GM19193 (cell line): ENCODE data around the gene SOBP.

Source experiments
- POLR2A ChIP-seq: IDR thresholded peaks from 4 replicates; pipeline ENCODE4 v1.6.1; 2011; ENCODE audit not compliant: insufficient read depth, insufficient read length; ENCODE audit errors: extremely low read depth

The SOBP gene

GRCh38 chr6:107585815-107586435 lies 96.0 kb downstream of the SOBP start:
- TF ChIP-seq POLR2A = no peak

GRCh38 chr6:107587451-107587850 lies 97.5 kb downstream of the SOBP start:
- no peak for TF ChIP-seq POLR2A

- TF ChIP-seq POLR2A = no peak
Measured at GRCh38 chr6:107589199-107589598, 99.3 kb downstream of the SOBP start.

- TF ChIP-seq POLR2A = no peak
Measured at GRCh38 chr6:107589934-107590333, 100.0 kb downstream of the SOBP start.

GRCh38 chr6:107590378-107590777 lies 100.5 kb downstream of the SOBP start:
- TF ChIP-seq POLR2A = no peak

- TF ChIP-seq POLR2A = no peak
Measured at GRCh38 chr6:107591346-107591745, 101.4 kb downstream of the SOBP start.

GRCh38 chr6:107592806-107593205 lies 102.9 kb downstream of the SOBP start:
- TF ChIP-seq POLR2A = no peak

GRCh38 chr6:107594736-107595135 lies 104.8 kb downstream of the SOBP start:
- no peak for TF ChIP-seq POLR2A

- TF ChIP-seq POLR2A = no peak
Measured at GRCh38 chr6:107598091-107598490, 108.2 kb downstream of the SOBP start.

GRCh38 chr6:107599043-107599442 lies 109.1 kb downstream of the SOBP start:
- no peak for TF ChIP-seq POLR2A

- no peak for TF ChIP-seq POLR2A
Measured at GRCh38 chr6:107600121-107600520, 110.2 kb downstream of the SOBP start.

GRCh38 chr6:107600936-107601335 lies 111.0 kb downstream of the SOBP start:
- TF ChIP-seq POLR2A = no peak

GRCh38 chr6:107601406-107601805 lies 111.5 kb downstream of the SOBP start:
- TF ChIP-seq POLR2A = no peak

GRCh38 chr6:107602321-107603005 lies 112.5 kb downstream of the SOBP start:
- no peak for TF ChIP-seq POLR2A

GRCh38 chr6:107603006-107603370 lies 113.1 kb downstream of the SOBP start:
- no peak for TF ChIP-seq POLR2A

GRCh38 chr6:107604549-107604948 lies 114.6 kb downstream of the SOBP start:
- TF ChIP-seq POLR2A = no peak
